Psoas muscle (tissue), 8 donors: Measurements from ENCODE around the gene ADIRF. TPM values are rescaled to one million over a fixed set of nuclear protein-coding genes. Genes with fewer than 3 reads are reported as not detected.

Experiments
- ATAC-seq, 4 donors: fragments of 200-7000 bp; cut with Tn5 transposase; one replicate each; pipeline ENCODE4 v1.9.1; 2020; ENCODE audit warnings: moderate library complexity in 3 of 4, mild to moderate bottlenecking in 2 of 4
- DNase-seq, 2 donors: peaks; one replicate each; pipeline ENCODE4 v3.0.0-alpha.2; 2020
- H3K27ac ChIP-seq: fragments of 200-600 bp; one replicate; pipeline ENCODE4 v1.8.0; 2022
- H3K27me3 ChIP-seq, 3 donors: fragments of 200-600 bp in 1 of 3; one replicate each; pipeline versions ENCODE4 v1.6.1 to v1.8.0; 2013 to 2022; ENCODE audit warnings: low read length in 2 of 3, mild to moderate bottlenecking in 2 of 3, moderate library complexity in 1 of 3; ENCODE audit not compliant: insufficient read depth in 3 of 3
- H3K36me3 ChIP-seq, 2 donors: fragments of 200-600 bp in 1 of 2; one replicate each; pipeline versions ENCODE4 v1.6.1 to v1.8.0; 2013 to 2022; ENCODE audit warnings: low read depth in 1 of 2, mild to moderate bottlenecking in 1 of 2, moderate library complexity in 1 of 2; ENCODE audit not compliant: insufficient read depth in 1 of 2
- H3K4me1 ChIP-seq: fragments of 200-600 bp; one replicate; pipeline ENCODE4 v1.8.0; 2022
- H3K4me3 ChIP-seq: fragments of 200-600 bp; one replicate; pipeline ENCODE4 v1.8.0; 2022; ENCODE audit warnings: mild to moderate bottlenecking
- H3K9me3 ChIP-seq: fragments of 200-600 bp; one replicate; pipeline ENCODE4 v1.8.0; 2022
- CTCF ChIP-seq: fragments of 200-600 bp; IDR thresholded peaks from one replicate; pipeline ENCODE4 v1.8.0; 2022; ENCODE audit warnings: antibody characterized with exemption
- WGBS, 3 donors: extraction: QIAGEN DNeasy Blood & Tissue Kit; methylation state at CpG; one replicate each; pipeline versions ENCODE4 v1.1.6 to v1.1.7; 2013; 5-methylcytosine and 5-hydroxymethylcytosine counted together
- intact Hi-C, 2 donors: fragments of 100-400 bp; cut with DNase I; formaldehyde crosslinking; loops; one replicate each; pipeline versions ENCODE4 v1.11.0 to v1.14.2; 2022
- polyA plus RNA-seq, 3 donors: library from polyadenylated mRNA; stranded (reverse); fragments of 200-250 nt; gene quantifications; one replicate each; pipeline ENCODE4 v1.2.3, GENCODE V29; 2013
- total RNA-seq, 4 donors: library from RNA; stranded (reverse); fragmentation: NEBNext Ultra II Directional in 2 of 4; extraction: Animal tissue kit (Norgen Biotek cat#: 25700) in 2 of 4; gene quantifications; one replicate each; pipeline versions ENCODE4 v1.2.1 to v1.2.4, GENCODE V29; 2021 to 2023
- donor health status: healthy with polysubstance abuse.
- donor health status: DM: no; HTN: no; CAD: no; lungs with moderate emphysema.
- donor health status: Bipolar disorder and iron deficiency.
- donor health status: healthy.
- donor health status: DM: yes; HTN: yes; CAD: no.
- donor health status: DM: no; HTN: no; CAD: no.
- donor health status: DM: no; HTN: no; CAD: no.
- donor health status: DM: yes; HTN: yes; CAD: no.

Gene ADIRF
- total and polyA plus RNA-seq, 7 donors, result 19.1 to 69.5 (median 34.9) TPM

DNA sequence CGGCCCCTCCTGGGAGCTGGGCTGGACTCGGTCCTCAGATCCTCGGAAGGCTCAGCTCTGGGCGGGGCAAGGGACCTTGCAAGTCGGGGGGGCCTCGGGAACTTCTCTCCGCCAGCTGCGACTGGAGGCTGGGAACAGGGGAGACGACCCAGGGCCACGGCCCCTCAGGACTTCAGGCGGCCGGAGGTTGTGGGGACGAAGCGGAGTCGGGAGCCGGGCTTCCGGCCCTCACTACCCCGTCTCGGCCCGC lies 2.6 kb downstream of the ADIRF start:
- H3K27ac ChIP-seq, result peak overlapping the region; percentile 92
- H3K4me1 ChIP-seq, result peaks cover 36% of the 10 kb centered on the region
- H3K4me3 ChIP-seq, result peak overlapping the region; percentile 71
- intact Hi-C loops, result loop anchor here (10.0 kb wide), 1 partner anchor 124 kb away; the partner anchor contains the start of genes GLUD1 (in 2 of the 2) and SHLD2 (in 2 of the 2)
- no peak for TF ChIP-seq CTCF
- 1 to 9% (median 2%) methylated on average over 10 to 20 of the region's 20 CpGs for WGBS, 3 donors
- ATAC-seq (peak; percentile 31 to 45 (median 39)), DNase-seq (no peak)
- no peaks in the 10 kb centered on the region for H3K36me3 ChIP-seq
- H3K9me3 ChIP-seq, result no peaks in the 10 kb centered on the region
- no peaks in the 10 kb centered on the region for H3K27me3 ChIP-seq

DNA sequence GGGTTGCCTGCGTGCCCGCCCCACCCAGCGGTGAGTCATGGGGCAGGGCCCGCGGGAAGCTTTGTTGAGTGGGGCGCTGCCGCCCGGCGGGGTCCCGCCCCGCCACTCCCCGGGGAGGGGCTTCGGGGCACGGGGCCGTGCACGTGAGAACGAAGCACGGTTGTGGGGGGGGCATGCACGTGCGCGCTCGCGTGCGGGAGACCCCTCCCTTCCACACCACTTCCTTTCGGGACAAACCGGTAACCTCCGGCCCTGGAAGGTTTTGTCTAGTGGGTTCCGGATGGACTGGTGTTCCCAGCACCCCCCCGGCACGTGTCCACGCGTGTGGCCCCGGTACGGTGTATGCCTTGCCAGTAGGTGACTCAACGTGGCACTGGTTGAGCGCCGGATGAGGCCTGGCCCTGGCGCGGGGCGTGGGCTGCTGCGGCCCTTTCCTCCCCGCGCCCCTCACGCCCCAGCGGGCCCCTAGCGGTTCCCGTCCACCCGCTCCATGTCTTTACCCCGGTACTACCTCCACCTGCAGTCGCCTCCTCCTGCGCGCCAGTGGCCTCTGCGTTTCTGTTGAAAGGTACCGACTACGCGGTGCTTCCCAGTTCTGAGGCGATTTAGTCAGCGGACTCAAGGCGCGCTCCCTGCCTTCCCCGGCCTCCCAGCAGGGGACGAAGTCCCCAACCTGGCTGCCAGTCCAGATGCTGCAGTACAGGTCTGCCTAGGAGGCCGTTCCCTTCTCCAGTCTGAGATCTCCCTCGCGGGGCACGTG lies 3.1 kb downstream of the ADIRF start:
- peak overlapping the region; percentile 92 for H3K27ac ChIP-seq
- DNase-seq (peak; percentile 94 to 96), ATAC-seq (peak; percentile 84 to 89 (median 86))
- H3K36me3 ChIP-seq, result no peaks in the 10 kb centered on the region
- H3K27me3 ChIP-seq, result no peaks in the 10 kb centered on the region
- H3K9me3 ChIP-seq, result no peaks in the 10 kb centered on the region
- peaks cover 31% of the 10 kb centered on the region for H3K4me1 ChIP-seq
- intact Hi-C loops, result loop anchor here (10.0 kb wide), 1 partner anchor 123 kb away; the partner anchor contains the start of genes GLUD1 (in 2 of the 2) and SHLD2 (in 2 of the 2)
- peak; percentile 12 for TF ChIP-seq CTCF
- H3K4me3 ChIP-seq, result peak overlapping the region; percentile 71
- WGBS, 3 donors, result 13 to 18% (median 16%) methylated on average over 55 to 66 of the region's 66 CpGs

DNA sequence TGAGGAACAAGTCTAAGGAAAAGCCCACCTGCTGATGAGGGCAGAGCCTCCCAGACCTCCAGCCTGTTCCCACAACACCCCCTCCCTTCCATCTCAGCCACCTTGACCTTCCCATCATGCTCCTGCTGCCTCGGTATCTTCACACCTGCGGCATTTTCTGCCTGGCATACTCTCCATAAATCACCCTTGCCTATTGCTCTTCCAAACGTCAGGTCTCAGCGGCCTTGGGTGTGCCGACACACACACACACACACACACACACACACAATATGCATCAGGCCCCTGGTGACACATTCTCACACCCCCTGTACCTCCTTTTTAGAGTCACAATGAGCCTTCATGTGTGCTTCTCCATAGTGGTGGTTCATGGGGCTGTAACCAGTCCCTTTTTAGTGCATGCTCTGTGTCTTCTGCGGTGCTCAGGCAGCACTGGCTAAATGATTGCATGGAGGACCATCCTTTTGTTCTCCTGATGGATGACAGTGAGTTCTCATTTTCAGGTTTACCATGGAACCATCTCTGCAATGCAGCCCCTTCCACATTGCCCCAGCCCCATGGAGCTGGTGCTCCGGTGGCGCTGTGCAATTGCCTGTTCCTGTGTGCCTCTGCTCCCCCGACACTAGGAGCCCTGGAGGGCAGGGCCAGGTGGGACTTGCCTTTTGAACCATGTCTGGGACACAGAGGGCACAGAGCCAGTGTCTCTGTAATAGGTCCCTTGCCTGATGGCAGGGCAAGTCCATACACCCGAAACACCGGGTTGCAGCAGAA lies 4.5 kb downstream of the ADIRF start:
- 85 to 94% (median 92%) methylated on average over 11 of the region's 11 CpGs for WGBS, 3 donors
- peaks cover 25% of the 10 kb centered on the region for H3K4me1 ChIP-seq
- peak overlapping the region; percentile 92 for H3K27ac ChIP-seq
- no peaks in the 10 kb centered on the region for H3K36me3 ChIP-seq
- H3K4me3 ChIP-seq, result no peak overlapping the region
- no peak for TF ChIP-seq CTCF
- no peaks in the 10 kb centered on the region for H3K9me3 ChIP-seq
- no peaks in the 10 kb centered on the region for H3K27me3 ChIP-seq
- intact Hi-C loops, result loop anchor here (10.0 kb wide), 1 partner anchor 122 kb away; the partner anchor contains the start of genes GLUD1 (in 2 of the 2) and SHLD2 (in 2 of the 2)
- ATAC-seq, result no peak
- DNase-seq, result no peak

- DNase-seq (no peak), ATAC-seq (no peak)
- no peaks in the 10 kb centered on the region for H3K9me3 ChIP-seq
- no peak overlapping the region for H3K27ac ChIP-seq
- intact Hi-C loops, result loop anchor here (10.0 kb wide), 1 partner anchor 120 kb away; the partner anchor contains the start of genes GLUD1 (in 2 of the 2) and SHLD2 (in 2 of the 2)
- no peaks in the 10 kb centered on the region for H3K36me3 ChIP-seq
- no peak for TF ChIP-seq CTCF
- H3K4me1 ChIP-seq, result peaks cover 32% of the 10 kb centered on the region
- H3K4me3 ChIP-seq, result no peak overlapping the region
- 83 to 87% (median 85%) methylated on average over 7 of the region's 7 CpGs for WGBS, 3 donors
- no peaks in the 10 kb centered on the region for H3K27me3 ChIP-seq
These were observed 6.2 kb downstream of the ADIRF start for GRCh38 chr10:86974484-86974883.
